K562 (cell line): ENCODE results near the gene HK2. TPM values are rescaled to one million over a fixed set of nuclear protein-coding genes. Genes with fewer than 3 reads are reported as not detected.

Experiments
- ATAC-seq: fragments of 200-7000 bp; cut with Tn5 transposase; 3 replicates; pipeline ENCODE4 v1.9.1; 2020; ENCODE audit warnings: moderate library complexity
- BruUV-seq: library from RNA; stranded (reverse); fragments of 400-500 nt; replicated peaks from 2 replicates; lab custom pipeline; 2021; lab: Mats Ljungman, UMichigan
- CTCF ChIA-PET: fragments of 300-600 bp; formaldehyde crosslinking; extraction: SDS; loops from one replicate; lab custom pipeline; 2021; ENCODE audit warnings: low intra/inter-chr PET ratio; lab: Yijun Ruan, JAX
- POLR2A ChIA-PET: fragments of 300-600, 350-650 bp; sonication (Branson Sonifier 250); formaldehyde crosslinking; extraction: SDS; loops from one replicate; lab custom pipeline; 2021; ENCODE audit warnings: antibody characterized with exemption, inconsistent platforms; lab: Yijun Ruan, JAX
- DNase-seq, 4 experiments: peaks; one replicate each; pipeline versions ENCODE4 v3.0.0 to v3.0.0-alpha.2; 2011 to 2018; ENCODE audit warnings: low spot score in 3 of 4, mixed read lengths in 3 of 4; ENCODE audit errors: extremely low read depth in 1 of 4
- FAIRE-seq: peaks from 2 replicates; lab custom pipeline; 2011; peaks lifted over from hg19 to GRCh38; lab: Jason Lieb, UNC
- H2AFZ ChIP-seq: 2 replicates; pipeline ENCODE4 v1.6.0; 2011; ENCODE audit warnings: low read depth, low read length, control low read depth, inconsistent platforms
- H3K27ac ChIP-seq: fragments of 200-600 bp; 3 replicates; pipeline ENCODE4 v1.8.0; 2011; ENCODE audit warnings: low read depth, mild to moderate bottlenecking, control low read depth, inconsistent platforms, low read length, moderate library complexity, mixed read lengths; ENCODE audit errors: extremely low read depth
- H3K27me3 ChIP-seq, 2 experiments: fragments of 300-600 bp in 1 of 2; 2 replicates in 1 of 2; 3 replicates in 1 of 2; pipeline versions ENCODE4 v1.6.0 to v1.8.0; 2011; ENCODE audit warnings: inconsistent platforms in 2 of 2, low read length in 2 of 2, mild to moderate bottlenecking in 1 of 2, mixed read lengths in 1 of 2, moderate library complexity in 1 of 2; ENCODE audit not compliant: control insufficient read depth in 2 of 2, insufficient read depth in 2 of 2
- H3K36me3 ChIP-seq: fragments of 300-600 bp; 3 replicates; pipeline ENCODE4 v1.8.0; 2011; ENCODE audit warnings: mild to moderate bottlenecking, low read length, inconsistent platforms; ENCODE audit not compliant: control insufficient read depth, insufficient read depth
- H3K4me1 ChIP-seq, 2 experiments: fragments of 200-600 bp in 1 of 2; replicated peaks in 1 of 2; 2 replicates in 1 of 2; 3 replicates in 1 of 2; pipeline versions ENCODE4 v1.5.1 to v1.8.0; 2011; ENCODE audit warnings: inconsistent platforms in 2 of 2, low read length in 2 of 2, mild to moderate bottlenecking in 1 of 2, mixed read lengths in 1 of 2, moderate library complexity in 1 of 2; ENCODE audit not compliant: control insufficient read depth in 2 of 2, insufficient read depth in 2 of 2
- H3K4me2 ChIP-seq: 2 replicates; pipeline ENCODE4 v1.6.1; 2011; ENCODE audit warnings: low read length, control low read depth, inconsistent platforms, mixed read lengths; ENCODE audit not compliant: insufficient read depth
- H3K4me3 ChIP-seq: fragments of 200-600 bp; sonication (generic), shearing (Covaris generic); 2 replicates; pipeline ENCODE4 v1.5.1; 2016; ENCODE audit warnings: control low read depth, inconsistent platforms
- H3K79me2 ChIP-seq: fragments of 200-600 bp; 3 replicates; pipeline ENCODE4 v1.8.0; 2011; ENCODE audit warnings: low read length, inconsistent platforms; ENCODE audit not compliant: control insufficient read depth, insufficient read depth
- H3K9ac ChIP-seq, 2 experiments: 2 replicates each; pipeline versions ENCODE4 v1.6.0 to v1.6.1; 2011; ENCODE audit warnings: low read depth in 2 of 2, low read length in 2 of 2, control low read depth in 1 of 2, inconsistent platforms in 1 of 2, mild to moderate bottlenecking in 1 of 2, mixed read lengths in 1 of 2; ENCODE audit not compliant: insufficient read depth in 1 of 2
- H3K9me1 ChIP-seq: one replicate; pipeline ENCODE4 v1.6.0; 2011; ENCODE audit warnings: inconsistent platforms, mild to moderate bottlenecking, low read length, moderate library complexity; ENCODE audit not compliant: control insufficient read depth, insufficient read depth
- H3K9me3 ChIP-seq: replicated peaks from 2 replicates; pipeline ENCODE4 v1.5.1; 2011; ENCODE audit warnings: low read depth, low read length, inconsistent platforms; ENCODE audit not compliant: control insufficient read depth, insufficient read depth
- H4K20me1 ChIP-seq: replicated peaks from 2 replicates; pipeline ENCODE4 v1.6.1; 2011; ENCODE audit warnings: low read length, inconsistent platforms, mixed read lengths; ENCODE audit not compliant: control insufficient read depth, insufficient read depth
- GATAD2B ChIP-seq: fragments of 450-650 bp; IDR thresholded peaks from 2 replicates; pipeline ENCODE4 v1.6.1; 2017; ENCODE audit warnings: mild to moderate bottlenecking, borderline replicate concordance
- KLF10 ChIP-seq: fragments of 250-450 bp; sonication (Bioruptor Pico); IDR thresholded peaks from 2 replicates; pipeline ENCODE4 v1.6.1; 2021; ENCODE audit warnings: matching md5 sums
- MYBL2 ChIP-seq, 2 experiments: fragments of 450-650 bp in 1 of 2; sonication (generic) in 1 of 2; formaldehyde crosslinking in 1 of 2; IDR thresholded peaks; 2 replicates each; pipeline versions ENCODE4 v1.6.1 to v1.8.1; 2017 to 2022; ENCODE audit warnings: borderline replicate concordance in 1 of 2, inconsistent platforms in 1 of 2, low read depth in 1 of 2, mild to moderate bottlenecking in 1 of 2, missing genetic modification reagents in 1 of 2, moderate library complexity in 1 of 2
- NFE2 ChIP-seq: IDR thresholded peaks from 2 replicates; pipeline ENCODE4 v1.6.1; 2014; ENCODE audit warnings: antibody characterized with exemption, low read depth
- ZBTB8A ChIP-seq: fragments of 450-650 bp; IDR thresholded peaks from 2 replicates; pipeline ENCODE4 v1.6.1; 2018; ENCODE audit warnings: mild to moderate bottlenecking, moderate library complexity; ENCODE audit not compliant: partially characterized antibody
- ZNF75A ChIP-seq: fragments of 450-650 bp; formaldehyde crosslinking; IDR thresholded peaks from 2 replicates; pipeline ENCODE4 v1.4.0; 2020; ENCODE audit warnings: mild to moderate bottlenecking
- WGBS: fragments of 100-300 bp; shearing (Covaris generic); methylation state at CpG from one replicate; pipeline ENCODE4 v1.1.6; 2016; ENCODE audit warnings: low coverage, mixed read lengths; ENCODE audit not compliant: insufficient coverage; ENCODE audit errors: missing lambda C conversion rate; 5-methylcytosine and 5-hydroxymethylcytosine counted together
- in situ Hi-C: fragments of 300-500 bp; cut with MboI; formaldehyde crosslinking; loops from 4 replicates; pipeline ENCODE4 v1.15.0; 2018; ENCODE audit warnings: inconsistent platforms, mixed read lengths
- intact Hi-C: fragments of 100-400 bp; cut with micrococcal nuclease; formaldehyde crosslinking; loops from 2 replicates; pipeline ENCODE4 v1.14.2; 2022
- polyA plus RNA-seq, 8 experiments: library from polyadenylated mRNA; depleted of rRNA in 4 of 8; stranded (reverse) in 5 of 8; unstranded in 3 of 8; fragments of >200 nt; fragmentation: Nextera tagmentation in 2 of 8; fragmentation: Illumina TruSeq in 1 of 8; extraction: Ambion mirVana in 2 of 8; extraction: Trizol in 1 of 8; gene quantifications; 2 replicates each; pipeline versions ENCODE4 v1.2.1 to v1.2.3, GENCODE V29; 2011 to 2014; ENCODE audit warnings: inconsistent platforms in 1 of 8, missing spikeins in 1 of 8
- total RNA-seq, 7 experiments: library from RNA; depleted of rRNA in 6 of 7; stranded (reverse); fragments of >200 nt in 6 of 7; fragmentation: Illumina TruSeq in 2 of 7; extraction: Trizol in 2 of 7; gene quantifications; 2 replicates each; pipeline versions ENCODE4 v1.2.1 to v1.2.3, GENCODE V29; 2011 to 2021; ENCODE audit warnings: low replicate concordance in 1 of 7
- TF ChIP-seq, protein P1 (sequence below): fragments of 450-650 bp; IDR thresholded peaks from 2 replicates; pipeline ENCODE4 v1.7.1; 2018; ENCODE audit warnings: mild to moderate bottlenecking, low read depth; ENCODE audit not compliant: partially characterized antibody
- TF ChIP-seq, protein P2 (sequence below), 2 experiments: fragments of 450-650 bp in 1 of 2; IDR thresholded peaks; 2 replicates each; pipeline ENCODE4 v1.6.1; 2011 to 2017; ENCODE audit warnings: low read depth in 2 of 2, antibody characterized with exemption in 1 of 2, borderline replicate concordance in 1 of 2, low read length in 1 of 2, mild to moderate bottlenecking in 1 of 2, mixed read lengths in 1 of 2; ENCODE audit not compliant: control insufficient read depth in 1 of 2
- TF ChIP-seq, protein P3 (sequence below): fragments of 450-650 bp; IDR thresholded peaks from 2 replicates; pipeline ENCODE4 v1.6.1; 2016; ENCODE audit warnings: missing biosample characterization, missing genetic modification characterization

The HK2 gene
- total and polyA plus RNA-seq, 9 of the 15 experiments (the other 6 are each of a cell fraction or from before 2014, with no cell fraction given) = 4.7 to 56.0 (median 19.9) TPM

DNA sequence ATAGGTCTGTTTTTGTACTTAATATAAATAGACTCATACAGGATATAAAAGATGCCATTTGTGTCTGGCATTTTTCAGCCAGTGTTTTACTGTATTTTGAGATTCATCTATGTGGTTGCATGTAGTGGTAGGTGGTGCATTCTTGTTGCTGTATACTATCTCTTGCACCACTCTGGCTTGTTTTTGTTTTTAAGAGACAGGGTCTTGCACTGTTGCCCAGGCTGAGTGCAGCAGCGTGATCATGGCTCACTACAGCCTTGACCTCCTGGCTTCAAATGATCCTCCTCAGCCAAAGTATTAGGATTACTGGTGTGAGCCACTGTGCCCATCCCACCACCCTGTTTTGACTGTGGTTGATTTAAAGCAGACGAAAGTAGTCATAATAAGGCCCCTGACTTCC, 12.6 kb downstream of the HK2 start:
- POLR2A ChIA-PET = no interaction called here
- Histone ChIP-seq H3K9me1 (peaks cover 30% of the 10 kb centered on the region), H3K4me2 (no peak overlapping the region), H3K4me3 (no peak overlapping the region), H2AFZ (no peak overlapping the region), H4K20me1 (peaks cover 90% of the 10 kb centered on the region), H3K27me3 (no peaks in the 10 kb centered on the region), H3K4me1 (peaks cover 16 to 30% of the 10 kb centered on the region in 2 experiments; a peak in 4 of 5 replicates), H3K9me3 (no peaks in the 10 kb centered on the region), H3K9ac (no peak overlapping the region), H3K36me3 (peaks cover 59% of the 10 kb centered on the region; the same call in 2 of the 3 replicates), H3K79me2 (peaks cover 100% of the 10 kb centered on the region), H3K27ac (no peak overlapping the region)
- 88% methylated on average over 2 of the region's 2 CpGs for WGBS
- ATAC-seq (no peak), FAIRE-seq (no peak), DNase-seq (no peak)
- in situ Hi-C loops (no loop called here), intact Hi-C loops (no loop called here)
- no peak for TF ChIP-seq GATAD2B
- TF ChIP-seq, protein P1, sequence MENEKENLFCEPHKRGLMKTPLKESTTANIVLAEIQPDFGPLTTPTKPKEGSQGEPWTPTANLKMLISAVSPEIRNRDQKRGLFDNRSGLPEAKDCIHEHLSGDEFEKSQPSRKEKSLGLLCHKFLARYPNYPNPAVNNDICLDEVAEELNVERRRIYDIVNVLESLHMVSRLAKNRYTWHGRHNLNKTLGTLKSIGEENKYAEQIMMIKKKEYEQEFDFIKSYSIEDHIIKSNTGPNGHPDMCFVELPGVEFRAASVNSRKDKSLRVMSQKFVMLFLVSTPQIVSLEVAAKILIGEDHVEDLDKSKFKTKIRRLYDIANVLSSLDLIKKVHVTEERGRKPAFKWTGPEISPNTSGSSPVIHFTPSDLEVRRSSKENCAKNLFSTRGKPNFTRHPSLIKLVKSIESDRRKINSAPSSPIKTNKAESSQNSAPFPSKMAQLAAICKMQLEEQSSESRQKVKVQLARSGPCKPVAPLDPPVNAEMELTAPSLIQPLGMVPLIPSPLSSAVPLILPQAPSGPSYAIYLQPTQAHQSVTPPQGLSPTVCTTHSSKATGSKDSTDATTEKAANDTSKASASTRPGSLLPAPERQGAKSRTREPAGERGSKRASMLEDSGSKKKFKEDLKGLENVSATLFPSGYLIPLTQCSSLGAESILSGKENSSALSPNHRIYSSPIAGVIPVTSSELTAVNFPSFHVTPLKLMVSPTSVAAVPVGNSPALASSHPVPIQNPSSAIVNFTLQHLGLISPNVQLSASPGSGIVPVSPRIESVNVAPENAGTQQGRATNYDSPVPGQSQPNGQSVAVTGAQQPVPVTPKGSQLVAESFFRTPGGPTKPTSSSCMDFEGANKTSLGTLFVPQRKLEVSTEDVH = no peak
- TF ChIP-seq NFE2 = no peak
- TF ChIP-seq, protein P2, sequence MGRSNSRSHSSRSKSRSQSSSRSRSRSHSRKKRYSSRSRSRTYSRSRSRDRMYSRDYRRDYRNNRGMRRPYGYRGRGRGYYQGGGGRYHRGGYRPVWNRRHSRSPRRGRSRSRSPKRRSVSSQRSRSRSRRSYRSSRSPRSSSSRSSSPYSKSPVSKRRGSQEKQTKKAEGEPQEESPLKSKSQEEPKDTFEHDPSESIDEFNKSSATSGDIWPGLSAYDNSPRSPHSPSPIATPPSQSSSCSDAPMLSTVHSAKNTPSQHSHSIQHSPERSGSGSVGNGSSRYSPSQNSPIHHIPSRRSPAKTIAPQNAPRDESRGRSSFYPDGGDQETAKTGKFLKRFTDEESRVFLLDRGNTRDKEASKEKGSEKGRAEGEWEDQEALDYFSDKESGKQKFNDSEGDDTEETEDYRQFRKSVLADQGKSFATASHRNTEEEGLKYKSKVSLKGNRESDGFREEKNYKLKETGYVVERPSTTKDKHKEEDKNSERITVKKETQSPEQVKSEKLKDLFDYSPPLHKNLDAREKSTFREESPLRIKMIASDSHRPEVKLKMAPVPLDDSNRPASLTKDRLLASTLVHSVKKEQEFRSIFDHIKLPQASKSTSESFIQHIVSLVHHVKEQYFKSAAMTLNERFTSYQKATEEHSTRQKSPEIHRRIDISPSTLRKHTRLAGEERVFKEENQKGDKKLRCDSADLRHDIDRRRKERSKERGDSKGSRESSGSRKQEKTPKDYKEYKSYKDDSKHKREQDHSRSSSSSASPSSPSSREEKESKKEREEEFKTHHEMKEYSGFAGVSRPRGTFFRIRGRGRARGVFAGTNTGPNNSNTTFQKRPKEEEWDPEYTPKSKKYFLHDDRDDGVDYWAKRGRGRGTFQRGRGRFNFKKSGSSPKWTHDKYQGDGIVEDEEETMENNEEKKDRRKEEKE (IDR thresholded peaks at IDR 0.05; ENCODE audit: borderline replicate concordance in 1 of 2, control insufficient read depth in 1 of 2, low read depth in 2 of 2, low read length in 1 of 2) = no peak
- TF ChIP-seq MYBL2 (IDR thresholded peaks at IDR 0.05; ENCODE audit: low read depth) = no peak
- no peak for TF ChIP-seq MYBL2 (CRISPR knock-in tag; IDR thresholded peaks at IDR 0.05; ENCODE audit: borderline replicate concordance)
- TF ChIP-seq KLF10 (CRISPR knock-in tag) = no peak
- no peak for TF ChIP-seq ZBTB8A
- TF ChIP-seq, protein P3, sequence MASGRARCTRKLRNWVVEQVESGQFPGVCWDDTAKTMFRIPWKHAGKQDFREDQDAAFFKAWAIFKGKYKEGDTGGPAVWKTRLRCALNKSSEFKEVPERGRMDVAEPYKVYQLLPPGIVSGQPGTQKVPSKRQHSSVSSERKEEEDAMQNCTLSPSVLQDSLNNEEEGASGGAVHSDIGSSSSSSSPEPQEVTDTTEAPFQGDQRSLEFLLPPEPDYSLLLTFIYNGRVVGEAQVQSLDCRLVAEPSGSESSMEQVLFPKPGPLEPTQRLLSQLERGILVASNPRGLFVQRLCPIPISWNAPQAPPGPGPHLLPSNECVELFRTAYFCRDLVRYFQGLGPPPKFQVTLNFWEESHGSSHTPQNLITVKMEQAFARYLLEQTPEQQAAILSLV (tag) = no peak
- TF ChIP-seq ZNF75A (CRISPR knock-in tag) = no peak
- CTCF ChIA-PET = no interaction called here
- BruUV-seq = no TSS peak
